Upper lobe of right lung (tissue), 1 donor: ENCODE results near the gene TTC14. TPM values are rescaled to one million over a fixed set of nuclear protein-coding genes. Genes with fewer than 3 reads are reported as not detected.

Source experiments
- ATAC-seq: fragments of 200-7000 bp; cut with Tn5 transposase; one replicate; pipeline ENCODE4 v1.9.1; 2020; ENCODE audit warnings: mild to moderate bottlenecking, moderate library complexity
- DNase-seq: peaks from one replicate; pipeline ENCODE4 v3.0.0-alpha.2; 2020
- H3K27ac ChIP-seq: fragments of 200-600 bp; one replicate; pipeline ENCODE4 v1.8.0; 2022
- H3K27me3 ChIP-seq: fragments of 200-600 bp; one replicate; pipeline ENCODE4 v1.8.0; 2022; ENCODE audit warnings: mild to moderate bottlenecking
- H3K36me3 ChIP-seq: fragments of 200-600 bp; one replicate; pipeline ENCODE4 v1.8.0; 2022
- H3K4me1 ChIP-seq: fragments of 200-600 bp; one replicate; pipeline ENCODE4 v1.8.0; 2022
- H3K4me3 ChIP-seq: fragments of 200-600 bp; one replicate; pipeline ENCODE4 v1.8.0; 2022; ENCODE audit warnings: mild to moderate bottlenecking
- H3K9me3 ChIP-seq: fragments of 200-600 bp; one replicate; pipeline ENCODE4 v1.8.0; 2022
- intact Hi-C: fragments of 100-400 bp; cut with DNase I; formaldehyde crosslinking; loops from one replicate; pipeline ENCODE4 v1.11.0; 2022
- total RNA-seq: library from RNA; stranded (reverse); fragmentation: NEBNext Ultra II Directional; extraction: Animal tissue kit (Norgen Biotek cat#: 25700); gene quantifications from one replicate; pipeline ENCODE4 v1.2.1, GENCODE V29; 2021
- TF ChIP-seq, protein P1 (sequence below): fragments of 200-600 bp; IDR thresholded peaks from one replicate; pipeline ENCODE4 v1.8.0; 2022; ENCODE audit warnings: antibody characterized with exemption
- donor health status: DM: no; HTN: yes; CAD: no; lungs with severe emphysema.

Gene TTC14
- total RNA-seq, 1 donor from 2014 or later: 48.3 TPM

DNA sequence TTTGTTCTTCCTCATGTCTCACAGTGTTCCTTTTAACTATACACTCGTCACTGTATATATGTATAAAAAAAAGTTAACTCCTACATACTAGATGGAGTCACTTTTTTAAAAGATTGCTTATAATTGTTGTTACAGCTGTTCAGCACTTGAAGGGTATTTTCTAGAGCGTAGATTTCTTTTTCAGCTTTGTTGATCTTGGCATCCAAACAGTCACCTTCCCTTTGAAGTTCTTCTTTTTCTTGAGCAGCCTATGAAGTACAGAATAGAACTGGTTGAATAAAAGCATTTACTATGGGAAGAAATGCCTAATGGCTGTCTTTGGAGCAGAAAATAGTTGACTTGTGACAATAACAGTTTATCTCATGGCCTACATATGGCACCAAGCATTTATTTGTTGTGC is 17.8 kb downstream of the TTC14 start:
- Histone ChIP-seq H3K36me3 (no peaks in the 10 kb centered on the region), H3K4me3 (no peak overlapping the region), H3K4me1 (no peaks in the 10 kb centered on the region), H3K27ac (no peak overlapping the region), H3K9me3 (no peaks in the 10 kb centered on the region), H3K27me3 (no peaks in the 10 kb centered on the region)
- intact Hi-C loops: no loop called here
- DNase-seq: no peak
- TF ChIP-seq, protein P1, sequence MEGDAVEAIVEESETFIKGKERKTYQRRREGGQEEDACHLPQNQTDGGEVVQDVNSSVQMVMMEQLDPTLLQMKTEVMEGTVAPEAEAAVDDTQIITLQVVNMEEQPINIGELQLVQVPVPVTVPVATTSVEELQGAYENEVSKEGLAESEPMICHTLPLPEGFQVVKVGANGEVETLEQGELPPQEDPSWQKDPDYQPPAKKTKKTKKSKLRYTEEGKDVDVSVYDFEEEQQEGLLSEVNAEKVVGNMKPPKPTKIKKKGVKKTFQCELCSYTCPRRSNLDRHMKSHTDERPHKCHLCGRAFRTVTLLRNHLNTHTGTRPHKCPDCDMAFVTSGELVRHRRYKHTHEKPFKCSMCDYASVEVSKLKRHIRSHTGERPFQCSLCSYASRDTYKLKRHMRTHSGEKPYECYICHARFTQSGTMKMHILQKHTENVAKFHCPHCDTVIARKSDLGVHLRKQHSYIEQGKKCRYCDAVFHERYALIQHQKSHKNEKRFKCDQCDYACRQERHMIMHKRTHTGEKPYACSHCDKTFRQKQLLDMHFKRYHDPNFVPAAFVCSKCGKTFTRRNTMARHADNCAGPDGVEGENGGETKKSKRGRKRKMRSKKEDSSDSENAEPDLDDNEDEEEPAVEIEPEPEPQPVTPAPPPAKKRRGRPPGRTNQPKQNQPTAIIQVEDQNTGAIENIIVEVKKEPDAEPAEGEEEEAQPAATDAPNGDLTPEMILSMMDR: no peak
- ATAC-seq: no peak

DNA sequence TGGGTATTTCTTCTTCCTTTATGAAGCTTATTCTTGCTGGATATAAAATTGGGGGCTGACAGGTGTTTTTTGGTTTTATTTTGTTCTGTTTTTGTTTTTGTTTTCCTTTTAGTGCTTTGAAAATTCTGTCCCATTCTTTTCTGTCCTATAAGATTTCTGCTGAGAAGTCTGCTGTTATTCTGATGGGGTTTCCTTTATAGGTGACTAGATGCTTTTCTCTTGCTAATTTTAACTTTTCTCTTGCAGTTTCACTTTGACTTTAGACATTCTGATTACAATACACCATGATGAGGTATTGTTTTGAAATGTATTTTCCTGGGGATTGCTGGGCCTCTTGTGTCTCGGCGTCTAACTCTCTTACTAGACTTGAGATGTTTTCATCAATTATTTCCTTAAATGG is 22.8 kb downstream of the TTC14 start:
- Histone ChIP-seq H3K4me3 (no peak overlapping the region), H3K27ac (no peak overlapping the region), H3K27me3 (no peaks in the 10 kb centered on the region), H3K36me3 (no peaks in the 10 kb centered on the region), H3K4me1 (no peaks in the 10 kb centered on the region), H3K9me3 (no peaks in the 10 kb centered on the region)
- TF ChIP-seq, protein P1: no peak
- intact Hi-C loops: no loop called here
- DNase-seq (no peak), ATAC-seq (no peak)

DNA sequence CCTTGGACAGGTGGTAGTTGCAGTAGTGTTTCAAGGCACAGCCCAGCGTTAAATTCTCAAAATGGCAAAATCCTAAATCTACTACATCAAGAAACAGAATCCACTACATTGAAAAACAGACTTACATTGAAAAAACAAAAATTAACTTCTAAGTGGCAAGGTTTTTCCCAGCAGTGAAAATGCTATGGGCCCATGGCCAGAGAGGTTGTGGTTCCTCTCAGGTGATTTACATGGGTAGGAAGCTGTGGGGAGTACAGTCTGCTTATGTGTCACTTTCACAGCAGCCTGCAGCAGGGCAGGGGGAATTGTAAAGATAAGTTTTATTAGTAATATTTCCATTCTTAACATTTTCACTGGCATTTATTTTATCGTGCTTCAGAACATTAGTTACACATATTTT is 24.9 kb downstream of the TTC14 start:
- Histone ChIP-seq H3K27ac (no peak overlapping the region), H3K36me3 (no peaks in the 10 kb centered on the region), H3K4me3 (no peak overlapping the region), H3K27me3 (no peaks in the 10 kb centered on the region), H3K4me1 (no peaks in the 10 kb centered on the region), H3K9me3 (no peaks in the 10 kb centered on the region)
- intact Hi-C loops: no loop called here
- DNase-seq: no peak
- no peak for ATAC-seq
- TF ChIP-seq, protein P1: no peak

DNA sequence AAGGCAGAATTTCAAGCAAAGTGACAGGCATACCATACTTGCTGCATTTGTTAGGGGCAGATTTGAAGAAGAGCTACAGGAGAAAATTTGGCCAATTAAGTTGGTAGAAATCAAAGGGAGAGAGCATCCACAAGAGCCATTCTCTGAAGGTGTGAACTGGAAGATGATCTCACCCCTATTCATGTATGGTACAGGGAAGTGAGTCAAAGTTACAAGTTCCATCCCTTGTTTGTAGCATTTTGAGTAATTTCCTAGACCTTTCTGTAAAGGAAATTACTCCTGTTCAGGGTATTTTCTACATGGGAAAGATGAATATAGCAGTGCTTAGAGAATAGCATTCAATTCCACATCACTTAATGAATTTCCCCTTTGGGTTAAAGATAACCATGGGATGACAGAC is 28.4 kb downstream of the TTC14 start:
- intact Hi-C loops: no loop called here
- TF ChIP-seq, protein P1: no peak

DNA sequence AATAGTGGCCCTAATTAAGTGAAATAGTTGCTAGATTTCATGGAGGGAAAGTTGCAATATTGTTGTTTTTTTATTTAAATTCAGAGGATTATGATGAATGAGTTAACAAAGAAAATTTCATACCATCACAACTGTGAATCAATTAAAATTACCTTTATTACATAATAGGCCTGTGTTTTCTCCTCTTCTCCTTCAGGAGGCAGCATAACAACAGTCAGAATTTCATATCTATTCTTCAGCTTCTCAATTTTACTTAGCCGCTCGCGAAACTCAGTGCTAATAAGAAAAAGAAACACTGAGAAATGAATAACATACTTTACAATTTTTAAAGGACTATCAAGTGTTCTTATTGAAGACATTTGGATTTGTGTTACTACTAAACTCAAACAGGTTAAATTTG is 29.4 kb downstream of the TTC14 start:
- H3K27me3 ChIP-seq: peaks cover 3% of the 10 kb centered on the region
- no peak overlapping the region for H3K27ac ChIP-seq
- no peak for DNase-seq
- no peak overlapping the region for H3K4me3 ChIP-seq
- H3K9me3 ChIP-seq: no peaks in the 10 kb centered on the region
- no peaks in the 10 kb centered on the region for H3K36me3 ChIP-seq
- no peak for ATAC-seq
- intact Hi-C loops: no loop called here
- TF ChIP-seq, protein P1: peak; percentile 5
- no peaks in the 10 kb centered on the region for H3K4me1 ChIP-seq

More for the DNA sequence above, 28.4 kb downstream of the TTC14 start:
- ATAC-seq (no peak), DNase-seq (no peak)
- Histone ChIP-seq H3K36me3 (no peaks in the 10 kb centered on the region), H3K4me1 (no peaks in the 10 kb centered on the region), H3K27ac (no peak overlapping the region), H3K4me3 (no peak overlapping the region), H3K9me3 (no peaks in the 10 kb centered on the region), H3K27me3 (peaks cover 3% of the 10 kb centered on the region)

DNA sequence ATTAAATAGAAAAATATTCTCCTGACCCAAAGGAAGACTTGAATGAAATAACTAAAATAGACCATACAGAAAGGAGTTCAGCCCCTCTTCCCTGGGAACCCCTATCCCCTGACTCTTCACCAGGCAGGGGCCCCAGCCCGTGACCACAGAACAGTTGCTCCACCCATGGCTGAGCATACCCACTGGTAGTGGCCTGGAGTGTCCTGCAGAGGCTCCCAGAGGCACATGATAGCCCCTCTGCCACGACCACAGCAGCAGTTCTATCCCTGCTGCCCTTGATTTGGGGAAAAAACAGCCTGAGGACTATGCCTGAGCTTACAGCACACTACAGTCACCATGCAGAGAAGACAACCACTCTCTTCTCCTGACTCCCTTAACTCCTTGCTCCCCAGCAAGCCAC is 31.8 kb downstream of the TTC14 start:
- intact Hi-C loops: no loop called here
- H3K27ac ChIP-seq: no peak overlapping the region
- no peaks in the 10 kb centered on the region for H3K36me3 ChIP-seq
- ATAC-seq (no peak), DNase-seq (no peak)
- H3K9me3 ChIP-seq: no peaks in the 10 kb centered on the region
- TF ChIP-seq, protein P1: no peak
- no peaks in the 10 kb centered on the region for H3K4me1 ChIP-seq
- H3K27me3 ChIP-seq: peaks cover 3% of the 10 kb centered on the region
- H3K4me3 ChIP-seq: no peak overlapping the region
